Tibial artery (tissue), 4 donors: ENCODE measurements around the gene PPP1R14C.

Experiments used
- DNase-seq, 2 donors: peaks; one replicate each; pipeline ENCODE4 v3.0.0-alpha.2; 2019
- H3K27ac ChIP-seq, 2 donors: fragments of 200-600 bp; sonication (generic) in 1 of 2; 1 replicate in 1 of 2; 2 replicates in 1 of 2; pipeline ENCODE4 v1.5.1; 2018 to 2019; ENCODE audit warnings: mild to moderate bottlenecking in 1 of 2
- H3K27me3 ChIP-seq, 2 donors: fragments of 200-600 bp; sonication (generic) in 1 of 2; one replicate each; pipeline versions ENCODE4 v1.5.1 to v1.6.0; 2016 to 2019
- H3K36me3 ChIP-seq, 3 donors: fragments of 200-600 bp; sonication (generic) in 2 of 3; one replicate each; pipeline ENCODE4 v1.5.1; 2016 to 2019; ENCODE audit warnings: mild to moderate bottlenecking in 2 of 3
- H3K4me1 ChIP-seq, 4 donors: fragments of 200-600 bp; sonication (generic) in 2 of 4; 1 replicate in 3 of 4; 2 replicates in 1 of 4; pipeline ENCODE4 v1.5.1; 2016 to 2019
- H3K4me3 ChIP-seq, 2 donors: fragments of 200-600 bp; sonication (generic) in 1 of 2; 1 replicate in 1 of 2; 2 replicates in 1 of 2; pipeline ENCODE4 v1.5.1; 2018 to 2019; ENCODE audit warnings: mild to moderate bottlenecking in 2 of 2
- H3K9me3 ChIP-seq, 3 donors: fragments of 200-600 bp; sonication (generic) in 1 of 3; one replicate each; pipeline ENCODE4 v1.5.1; 2016 to 2019
- CTCF ChIP-seq, 2 experiments: fragments of 200-600 bp in 1 of 2; fragments of 450-650 bp in 1 of 2; IDR thresholded peaks; one replicate each; pipeline ENCODE4 v1.5.1; 2017 to 2019; ENCODE audit warnings: antibody characterized with exemption in 2 of 2, mild to moderate bottlenecking in 1 of 2, moderate library complexity in 1 of 2
- intact Hi-C: fragments of 100-400 bp; cut with DNase I; formaldehyde crosslinking; loops from one replicate; pipeline ENCODE4 v1.15.0; 2023; ENCODE audit warnings: low total_unique reads

Gene PPP1R14C

GRCh38 chr6:150269130-150269856 is 126.4 kb downstream of the PPP1R14C start:
- no peak overlapping the region for H3K4me3 ChIP-seq
- no peak for DNase-seq
- no peaks in the 10 kb centered on the region for H3K36me3 ChIP-seq
- intact Hi-C loops, result no loop called here
- peaks cover 0 to 3% of the 10 kb centered on the region in 2 donors for H3K27me3 ChIP-seq
- TF ChIP-seq CTCF (IDR thresholded peaks at IDR 0.05), result no peak
- no peaks in the 10 kb centered on the region for H3K9me3 ChIP-seq
- H3K27ac ChIP-seq, result no peak overlapping the region
- peaks cover 0 to 16% (median 10%) of the 10 kb centered on the region in 4 donors for H3K4me1 ChIP-seq

- Histone ChIP-seq H3K27me3 (peaks cover 0 to 3% of the 10 kb centered on the region in 2 donors), H3K27ac (no peak overlapping the region), H3K4me3 (no peak overlapping the region), H3K36me3 (no peaks in the 10 kb centered on the region), H3K4me1 (peaks cover 0 to 16% (median 10%) of the 10 kb centered on the region in 4 donors), H3K9me3 (no peaks in the 10 kb centered on the region)
- no peak for DNase-seq
- intact Hi-C loops, result no loop called here
- TF ChIP-seq CTCF (IDR thresholded peaks at IDR 0.05), result no peak
Observed at GRCh38 chr6:150269857-150270223, 127.0 kb downstream of the PPP1R14C start.

- TF ChIP-seq CTCF (IDR thresholded peaks at IDR 0.05), result no peak
- peaks cover 0 to 3% of the 10 kb centered on the region in 2 donors for H3K27me3 ChIP-seq
- no peaks in the 10 kb centered on the region for H3K9me3 ChIP-seq
- peaks cover 0 to 16% (median 10%) of the 10 kb centered on the region in 4 donors for H3K4me1 ChIP-seq
- DNase-seq, result no peak
- no peak overlapping the region for H3K4me3 ChIP-seq
- H3K27ac ChIP-seq, result no peak overlapping the region
- intact Hi-C loops, result no loop called here
- H3K36me3 ChIP-seq, result no peaks in the 10 kb centered on the region
Observed at GRCh38 chr6:150270330-150271052, 127.6 kb downstream of the PPP1R14C start.

- H3K4me3 ChIP-seq, result no peak overlapping the region
- peaks cover 0 to 16% (median 10%) of the 10 kb centered on the region in 4 donors for H3K4me1 ChIP-seq
- no peak for DNase-seq
- H3K36me3 ChIP-seq, result no peaks in the 10 kb centered on the region
- intact Hi-C loops, result no loop called here
- no peak overlapping the region for H3K27ac ChIP-seq
- no peaks in the 10 kb centered on the region for H3K9me3 ChIP-seq
- H3K27me3 ChIP-seq, result peaks cover 0 to 3% of the 10 kb centered on the region in 2 donors
- TF ChIP-seq CTCF (IDR thresholded peaks at IDR 0.05), result no peak
Observed at GRCh38 chr6:150271172-150271500, 128.3 kb downstream of the PPP1R14C start.

GRCh38 chr6:150271501-150272263 is 128.8 kb downstream of the PPP1R14C start:
- Histone ChIP-seq H3K4me1 (peaks cover 0 to 16% (median 10%) of the 10 kb centered on the region in 4 donors), H3K27ac (no peak overlapping the region), H3K36me3 (no peaks in the 10 kb centered on the region), H3K27me3 (peaks cover 0 to 3% of the 10 kb centered on the region in 2 donors), H3K9me3 (no peaks in the 10 kb centered on the region), H3K4me3 (no peak overlapping the region)
- intact Hi-C loops, result no loop called here
- DNase-seq, result no peak
- TF ChIP-seq CTCF (IDR thresholded peaks at IDR 0.05), result no peak
